HG03354 (cell line): ENCODE data around the gene CD320.
"Not testable (repeated sequence)": the region's sequence is repeated elsewhere in the genome, so short reads cannot be mapped to it uniquely, and the experiment has no call there.

ENCODE experiments used
- ATAC-seq: cut with Tn5 transposase; IDR thresholded peaks from one replicate; pipeline ENCODE4 v1.9.1; 2021; ENCODE audit warnings: mild to moderate bottlenecking; ENCODE audit not compliant: unreplicated experiment, poor library complexity, severe bottlenecking

The CD320 gene

DNA sequence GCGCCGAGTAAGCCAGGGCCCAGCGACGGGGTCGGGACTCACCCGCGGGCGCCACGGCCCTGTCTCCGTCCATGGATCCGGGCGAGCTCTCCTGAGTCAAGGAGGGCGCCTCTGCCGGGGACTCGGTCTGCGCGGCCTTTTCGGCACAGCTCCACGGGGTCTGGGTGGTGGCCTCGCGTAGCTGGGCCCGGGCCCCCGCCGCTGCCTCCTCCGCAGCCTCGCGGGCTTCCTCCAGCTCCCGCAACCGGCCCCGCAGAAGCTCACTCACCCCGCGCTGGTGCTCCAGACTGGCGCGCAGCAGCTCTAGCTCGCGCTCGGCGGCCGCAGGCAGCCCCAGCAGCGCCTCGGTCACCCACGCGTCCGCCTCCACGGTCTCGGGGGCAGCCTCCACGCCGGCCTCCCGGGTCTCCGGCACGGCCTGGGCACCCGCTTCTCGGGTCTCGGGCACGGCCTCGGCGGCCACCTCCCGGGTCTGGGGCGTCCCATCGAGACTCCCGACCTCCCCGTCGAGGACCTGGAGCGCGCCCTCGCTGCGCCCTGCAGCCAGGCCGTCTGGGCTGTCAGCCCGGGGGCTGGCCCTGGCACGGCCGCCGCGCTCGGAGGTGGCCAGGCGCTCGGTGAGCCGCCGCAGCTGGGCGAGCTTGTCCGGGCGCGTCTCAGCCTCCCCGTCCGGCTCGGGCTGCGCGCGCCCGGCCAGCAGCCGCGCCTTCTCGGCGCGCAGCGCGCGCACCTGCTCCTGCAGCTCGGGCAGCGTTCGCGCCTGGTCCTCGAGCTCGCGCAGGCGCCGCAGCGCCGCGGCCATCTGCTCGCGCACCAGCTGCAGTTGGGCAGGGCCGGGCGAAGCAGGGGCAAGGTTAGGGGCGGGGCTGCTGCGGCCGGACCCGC lies 26.5 kb upstream of the CD320 start:
- no peak for ATAC-seq

- ATAC-seq: no peak
Measured at GRCh38 chr19:8333767-8334457, 25.8 kb upstream of the CD320 start.

GRCh38 chr19:8332976-8333766 lies 25.0 kb upstream of the CD320 start:
- no peak for ATAC-seq

GRCh38 chr19:8331263-8331845 lies 23.2 kb upstream of the CD320 start:
- no peak for ATAC-seq

- ATAC-seq: no peak
Measured at GRCh38 chr19:8329996-8330395, 21.8 kb upstream of the CD320 start.

DNA sequence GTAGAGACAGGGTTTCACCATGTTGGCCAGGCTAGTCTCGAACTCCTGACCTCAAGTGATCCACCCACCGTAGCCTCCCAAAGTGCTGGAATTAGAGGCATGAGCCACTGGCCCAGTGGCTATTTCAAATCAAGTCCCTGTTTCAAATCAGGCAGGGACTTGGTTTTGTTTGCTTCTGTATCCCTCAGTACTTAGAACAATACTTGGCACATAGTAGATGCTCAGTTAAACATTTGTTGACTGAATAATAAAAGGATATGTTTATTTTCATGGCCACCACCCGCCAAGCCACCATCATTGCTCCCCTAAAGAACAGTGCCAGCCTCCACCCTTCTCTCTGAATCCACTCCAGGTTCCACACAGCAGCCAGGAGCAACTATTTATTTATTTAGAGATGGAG lies 17.3 kb upstream of the CD320 start:
- no peak for ATAC-seq

- no peak for ATAC-seq
Measured at GRCh38 chr19:8324186-8325050, 16.3 kb upstream of the CD320 start.

GRCh38 chr19:8323781-8324185 lies 15.6 kb upstream of the CD320 start:
- no peak for ATAC-seq

DNA sequence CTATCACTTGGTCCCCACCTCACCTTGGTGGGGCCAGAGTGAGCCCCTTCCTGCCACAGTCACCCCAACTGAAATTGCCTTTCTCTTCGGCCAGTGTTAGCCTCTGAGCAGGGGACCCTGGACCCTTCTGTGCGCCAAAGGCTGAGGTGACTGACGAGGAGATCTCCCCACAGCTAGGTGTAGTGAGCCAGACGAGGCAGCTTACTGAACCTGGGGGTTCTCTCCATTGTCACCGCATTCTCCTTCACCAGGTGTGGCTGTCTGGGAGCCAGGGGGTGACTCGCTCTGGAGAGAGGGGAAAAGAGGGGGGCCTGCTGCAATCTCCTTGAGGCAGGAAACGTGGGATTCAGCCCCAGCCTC lies 14.5 kb upstream of the CD320 start:
- ATAC-seq: no peak

- no peak for ATAC-seq
Measured at GRCh38 chr19:8321986-8322637, 14.0 kb upstream of the CD320 start.

- peak; percentile 90 for ATAC-seq
Measured at GRCh38 chr19:8321067-8321985, 13.2 kb upstream of the CD320 start, which contains the start of the genes NDUFA7 and RPS28. TSS of gene NDUFA7 (minus strand) at chr19:8321375. CDS start at chr19:8321358, 17 bp downstream. TSS of gene RPS28 (plus strand) at chr19:8321496. CDS start at chr19:8321531, 35 bp downstream.

DNA sequence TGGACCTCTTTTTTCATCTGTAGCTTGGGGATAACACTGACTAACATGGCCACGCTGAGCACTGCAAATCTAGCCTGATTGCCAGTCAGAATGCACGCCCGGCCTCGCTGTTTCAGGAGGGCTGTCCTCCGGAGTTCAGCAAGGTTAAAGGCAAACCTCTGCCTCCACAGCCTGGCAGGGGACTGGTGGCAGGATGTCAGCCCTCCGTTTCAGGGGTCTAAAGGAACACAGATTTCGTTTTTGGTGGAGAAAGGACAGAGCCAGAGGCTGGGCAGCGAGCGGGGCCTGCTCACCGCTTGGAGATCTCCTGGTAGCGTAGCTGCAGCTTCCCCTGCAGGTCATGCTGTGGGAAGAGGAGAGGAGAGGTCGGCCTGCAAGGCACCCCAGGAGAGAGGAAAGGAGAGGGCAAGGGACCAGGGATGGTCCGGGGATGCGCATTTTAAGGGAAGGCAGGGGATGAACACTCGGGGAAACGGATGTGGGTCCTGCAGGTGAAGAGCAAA lies 12.5 kb upstream of the CD320 start:
- ATAC-seq: peak; percentile 2

GRCh38 chr19:8319807-8320520 lies 11.8 kb upstream of the CD320 start:
- ATAC-seq: no peak

DNA sequence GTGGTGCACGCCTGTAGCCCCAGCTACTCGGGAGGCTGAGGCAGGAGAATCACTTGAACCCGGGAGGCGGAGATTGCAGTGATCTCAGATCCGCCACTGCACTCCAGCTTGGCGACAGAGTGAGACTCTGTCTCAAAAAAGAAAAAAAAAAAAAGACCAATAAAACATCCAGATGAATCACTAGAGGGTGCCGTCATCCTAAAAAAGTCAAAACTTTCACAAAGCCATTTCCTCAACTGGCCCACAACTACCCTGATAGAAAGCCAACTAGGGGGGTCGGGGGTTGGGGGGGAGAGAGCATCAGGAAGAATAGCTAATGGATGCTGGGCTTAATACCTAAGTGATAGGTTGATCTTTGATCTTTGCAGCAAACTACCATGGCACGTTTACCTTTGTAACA lies 10.7 kb upstream of the CD320 start:
- not testable (repeated sequence) for ATAC-seq

DNA sequence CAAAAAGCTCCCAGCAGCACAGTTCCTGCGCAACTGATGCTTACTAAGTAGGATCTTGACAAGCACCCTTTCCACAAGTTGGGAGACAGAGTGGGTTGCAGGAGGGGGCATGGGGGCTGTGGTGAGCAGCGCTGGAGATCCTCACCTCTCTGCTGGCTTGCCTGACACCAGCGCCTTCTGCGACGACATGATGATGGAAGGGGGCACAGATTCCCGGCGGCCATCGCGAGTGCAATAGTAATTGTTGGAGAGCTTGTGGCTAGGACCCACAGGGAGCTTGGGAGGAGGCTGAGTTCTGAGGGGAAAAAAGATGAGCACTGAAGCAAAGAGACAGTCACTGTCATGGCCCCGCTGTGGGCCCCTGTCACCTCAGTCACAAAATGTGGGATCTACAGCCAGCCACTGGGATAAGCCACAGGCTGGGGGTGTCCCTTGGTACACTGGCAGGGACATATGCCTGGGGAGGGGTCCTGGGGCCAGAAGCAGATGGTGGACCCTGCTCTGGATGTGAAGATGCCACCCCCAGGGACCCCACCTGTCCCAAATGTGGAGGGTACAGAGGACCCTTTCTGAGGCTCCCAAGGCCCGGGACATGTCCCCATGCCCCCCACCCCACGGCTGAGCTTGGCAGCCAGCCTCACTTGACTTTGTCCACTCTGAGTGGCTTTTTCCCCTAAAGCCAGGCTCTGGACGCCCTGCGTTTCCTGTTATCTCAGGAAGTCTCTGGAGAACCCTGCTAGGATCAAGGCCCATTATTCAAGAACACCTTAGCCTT lies 8.4 kb upstream of the CD320 start:
- ATAC-seq: no peak
